GM18951 (cell line): ENCODE results near the gene PIP5K1C.

Source experiments
- POLR2A ChIP-seq: IDR thresholded peaks from 4 replicates; pipeline ENCODE4 v1.6.1; 2011; ENCODE audit warnings: mild to moderate bottlenecking; ENCODE audit not compliant: insufficient read length, insufficient read depth; ENCODE audit errors: extremely low read depth
- in situ Hi-C: fragments of 300-500 bp; cut with MboI; formaldehyde crosslinking; loops from one replicate; pipeline ENCODE4 v1.12.0; 2022; ENCODE audit warnings: low sequenced_read_pairs, mixed read lengths, inconsistent platforms; ENCODE audit not compliant: unreplicated experiment

Gene PIP5K1C

DNA sequence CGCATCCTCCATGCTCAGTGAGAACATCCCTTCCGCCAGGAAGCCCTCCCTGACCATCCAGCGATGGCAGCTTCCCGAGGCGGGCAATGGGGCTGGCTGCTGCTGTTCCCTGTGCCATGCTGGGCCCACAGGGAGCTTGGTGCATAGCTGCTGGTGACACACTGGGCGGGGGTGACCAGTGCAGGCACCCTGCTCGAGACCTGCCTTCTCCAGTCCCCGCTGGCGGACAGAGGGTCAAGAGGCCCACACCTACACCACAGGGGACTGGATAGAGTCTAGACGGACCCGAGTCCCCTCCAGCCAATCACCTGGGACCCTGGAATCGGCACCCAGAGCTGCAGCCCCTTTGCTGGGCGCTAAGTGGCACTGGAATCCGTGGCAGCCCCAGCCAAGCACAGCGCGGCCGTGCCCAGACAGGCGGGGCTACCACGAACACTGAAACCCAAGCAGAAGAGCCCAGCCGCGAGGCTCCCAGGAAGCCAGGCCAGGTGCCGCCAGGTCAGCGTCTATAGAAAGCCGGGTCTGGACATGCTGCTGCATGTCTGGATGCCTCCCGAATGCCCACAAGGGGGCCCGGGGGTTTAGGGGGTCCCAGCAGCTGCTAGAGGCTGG, 84.6 kb downstream of the PIP5K1C start:
- in situ Hi-C loops = no loop called here
- TF ChIP-seq POLR2A = no peak

DNA sequence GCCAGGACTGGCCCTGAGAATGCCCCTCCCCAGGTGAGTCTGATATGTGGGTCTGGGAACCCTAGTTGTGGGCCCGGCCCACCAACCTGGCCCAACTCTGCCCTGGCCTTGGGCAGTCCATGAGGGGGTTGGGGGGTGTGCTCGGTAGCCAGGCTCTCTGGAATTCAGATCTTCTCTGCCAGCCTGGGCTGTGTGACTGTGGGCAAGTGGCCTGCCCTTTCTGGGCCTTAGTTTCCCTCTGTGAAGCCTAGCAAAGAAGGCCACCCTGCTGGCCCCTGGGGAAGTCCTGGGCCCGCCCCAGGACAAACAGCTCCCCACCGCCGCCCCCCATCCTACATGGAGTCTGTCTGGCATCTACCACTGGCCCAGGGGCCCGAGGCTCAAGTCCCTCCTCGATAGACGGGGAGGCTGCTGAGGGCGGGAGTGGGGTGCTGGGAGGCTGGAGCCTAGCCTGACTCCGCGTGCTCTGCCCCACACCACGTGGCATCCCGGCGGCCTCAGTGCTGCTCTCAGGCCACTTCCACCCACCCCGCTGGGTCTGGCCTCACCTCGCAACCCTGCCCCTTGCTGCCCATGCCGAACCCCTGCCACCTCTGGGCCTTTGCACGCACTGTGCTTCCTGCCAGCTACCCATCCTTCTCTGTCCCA, 85.3 kb downstream of the PIP5K1C start:
- no peak for TF ChIP-seq POLR2A
- in situ Hi-C loops = no loop called here

DNA sequence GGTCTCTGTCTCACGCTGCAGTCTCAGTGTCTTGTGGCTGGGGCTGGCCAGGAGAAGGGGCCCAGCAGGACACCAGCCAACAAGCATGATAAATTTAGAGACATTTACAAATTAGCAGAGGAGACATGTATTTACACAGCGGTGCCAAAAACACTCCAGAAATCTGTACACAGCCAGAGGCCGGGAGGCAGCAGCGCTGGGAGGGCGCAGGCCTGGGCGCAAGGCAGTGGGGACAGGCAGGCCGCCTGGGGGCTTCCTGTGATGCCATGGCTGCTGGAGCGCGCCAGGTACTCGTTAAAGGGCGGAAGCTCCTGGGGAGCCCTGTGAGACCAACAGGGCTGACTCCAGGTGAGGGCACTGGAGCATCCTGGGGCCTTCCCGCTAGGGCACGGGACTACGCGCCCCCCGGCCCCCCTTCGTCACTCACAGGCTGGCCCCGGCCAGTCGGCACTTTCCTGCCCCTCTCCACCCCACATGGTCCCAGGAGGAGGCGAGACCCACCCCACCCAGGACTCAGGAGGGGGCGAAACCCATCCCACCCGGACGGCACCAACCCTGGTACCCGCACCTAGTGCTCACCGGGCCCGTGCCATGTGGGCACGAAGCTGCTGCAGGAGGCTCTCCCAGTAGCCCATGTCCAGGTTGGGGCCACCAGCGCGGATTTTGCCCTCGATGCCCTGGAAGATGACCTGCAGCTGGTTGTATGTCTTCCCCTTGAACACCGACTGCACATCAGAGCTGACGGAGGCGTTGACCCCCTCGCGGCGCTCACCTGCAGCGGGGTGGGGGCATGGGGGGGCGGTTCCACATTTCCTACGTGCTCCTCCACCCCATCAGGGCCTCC, 86.2 kb downstream of the PIP5K1C start:
- in situ Hi-C loops = no loop called here
- no peak for TF ChIP-seq POLR2A

DNA sequence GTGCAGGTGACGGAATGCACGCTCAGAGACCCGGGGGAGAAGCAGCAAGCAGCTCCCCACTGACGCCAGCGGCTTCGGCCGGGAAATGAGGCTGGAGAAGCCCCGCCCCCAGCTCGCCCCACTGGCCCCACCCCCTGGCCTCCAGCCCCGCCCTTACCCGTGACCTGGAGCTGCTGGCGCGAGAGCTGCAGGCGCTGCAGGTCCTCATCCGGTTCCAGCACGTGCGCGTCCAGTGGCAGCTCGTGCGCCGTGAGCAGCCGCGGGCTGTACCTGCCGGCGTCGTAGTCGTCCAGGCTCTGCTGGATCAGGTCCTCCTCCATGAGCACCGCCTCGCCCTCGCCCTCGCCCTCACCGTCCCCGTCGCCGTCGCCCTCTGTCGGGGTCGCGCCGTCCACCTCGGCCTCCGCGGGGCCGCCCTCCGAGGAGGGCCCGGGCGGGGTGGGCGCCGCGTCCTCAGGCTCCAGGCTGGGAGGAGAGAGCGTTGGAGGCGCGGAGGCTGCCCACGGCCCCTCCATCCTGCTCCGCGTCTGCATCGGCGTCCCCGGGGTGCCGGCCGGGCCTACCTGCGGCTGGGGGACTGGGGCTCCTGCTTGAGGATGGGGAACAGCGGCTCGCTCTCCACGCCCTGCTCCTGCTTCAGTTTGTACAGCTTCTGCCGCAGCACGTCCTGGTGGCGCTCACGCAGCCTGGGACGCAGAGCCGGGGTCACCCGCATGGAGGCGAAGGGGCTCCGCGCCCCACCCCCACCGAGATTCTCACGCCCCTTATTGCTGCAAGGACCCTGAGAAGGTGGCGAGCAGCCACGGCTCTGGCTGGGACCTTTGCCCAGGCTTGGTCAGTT, 87.1 kb downstream of the PIP5K1C start:
- in situ Hi-C loops = no loop called here
- TF ChIP-seq POLR2A = no peak

DNA sequence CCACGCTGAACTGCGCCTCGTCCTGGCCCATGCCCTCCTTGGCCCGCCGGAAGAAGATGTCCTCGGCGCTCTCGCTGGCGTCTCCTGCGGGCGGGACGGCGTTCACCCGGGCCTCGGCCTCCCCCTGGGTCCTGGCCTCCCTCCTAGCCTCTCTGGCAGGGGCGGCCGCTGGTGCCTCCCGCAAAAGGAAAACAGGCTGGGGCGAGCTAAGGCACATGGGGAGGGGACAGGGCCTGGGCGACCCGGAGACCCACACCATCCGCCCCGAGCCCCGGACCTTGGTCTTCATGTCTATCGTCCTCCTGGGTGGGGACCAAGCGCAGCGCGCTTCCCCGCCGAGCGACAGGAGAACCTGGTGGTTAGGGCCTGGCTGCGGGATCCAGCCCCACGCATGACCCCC, 87.9 kb downstream of the PIP5K1C start:
- no peak for TF ChIP-seq POLR2A
- in situ Hi-C loops = no loop called here

DNA sequence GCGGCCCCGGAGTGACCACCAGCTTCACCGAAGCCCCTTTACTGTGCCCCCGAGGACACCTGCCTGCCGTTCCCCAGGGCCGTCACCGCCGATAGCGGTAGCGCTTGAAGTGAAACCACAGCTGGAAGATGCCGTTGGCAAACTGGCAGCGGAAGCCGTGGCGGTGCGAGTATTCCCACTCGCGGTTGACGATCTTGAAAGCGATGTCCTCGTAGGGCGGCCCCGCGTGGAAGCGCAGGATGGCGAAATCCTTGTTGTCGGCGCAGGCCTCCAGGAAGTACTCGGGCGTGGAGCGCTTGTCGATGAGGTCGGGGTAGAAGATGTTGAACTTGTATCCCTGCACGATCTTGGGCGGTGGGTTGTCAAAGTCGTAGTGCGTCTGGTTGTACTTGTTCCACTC, 88.4 kb downstream of the PIP5K1C start:
- TF ChIP-seq POLR2A = no peak
- in situ Hi-C loops = no loop called here

DNA sequence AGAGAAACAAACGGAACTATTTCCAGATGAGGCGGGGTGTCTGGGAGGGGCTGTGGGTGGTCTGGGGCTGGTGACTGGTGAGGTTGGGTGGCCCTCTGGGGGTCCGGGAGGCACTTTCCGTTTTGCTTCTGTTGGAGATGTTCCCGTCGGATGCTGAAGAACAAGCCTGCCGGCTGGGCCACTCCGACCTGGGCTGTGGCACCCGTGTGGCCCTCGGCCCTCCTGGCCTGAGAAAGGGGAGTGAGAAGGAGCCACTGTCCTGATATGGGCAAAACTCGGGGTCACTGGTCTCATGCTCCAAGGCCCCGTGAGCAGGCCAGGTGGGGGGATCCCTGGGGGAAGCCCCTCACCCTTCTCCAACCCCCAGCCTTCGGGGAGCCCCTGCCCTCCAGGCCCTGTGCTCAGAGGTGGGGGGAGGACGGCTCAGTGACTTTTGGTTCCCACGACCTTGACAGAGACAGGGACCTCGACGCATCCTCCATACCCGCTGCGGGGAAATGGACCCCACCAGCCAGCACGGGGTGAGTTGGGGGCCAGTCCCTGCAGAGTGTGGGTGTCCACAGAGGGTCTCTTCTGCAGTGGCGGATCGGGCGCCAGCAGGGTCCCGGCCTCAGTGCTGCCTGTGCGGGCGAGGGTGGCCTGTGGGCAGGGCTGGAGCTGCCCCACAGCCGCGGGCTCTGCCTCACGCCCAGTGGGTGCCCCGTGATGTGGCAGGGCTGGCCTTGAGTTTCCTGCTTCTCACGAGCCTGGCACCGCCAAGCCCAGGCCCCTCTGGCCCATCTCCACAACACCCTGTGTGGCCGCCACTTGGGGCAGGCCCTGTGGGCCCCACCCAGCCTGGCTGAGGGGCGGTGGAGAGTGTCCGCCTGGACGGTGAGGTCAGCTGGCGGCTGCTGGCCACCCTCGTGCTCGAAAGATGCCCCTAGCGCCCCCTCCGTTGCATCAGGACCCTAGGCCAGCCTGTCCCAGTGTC, 89.2 kb downstream of the PIP5K1C start:
- TF ChIP-seq POLR2A = no peak
- in situ Hi-C loops = no loop called here

DNA sequence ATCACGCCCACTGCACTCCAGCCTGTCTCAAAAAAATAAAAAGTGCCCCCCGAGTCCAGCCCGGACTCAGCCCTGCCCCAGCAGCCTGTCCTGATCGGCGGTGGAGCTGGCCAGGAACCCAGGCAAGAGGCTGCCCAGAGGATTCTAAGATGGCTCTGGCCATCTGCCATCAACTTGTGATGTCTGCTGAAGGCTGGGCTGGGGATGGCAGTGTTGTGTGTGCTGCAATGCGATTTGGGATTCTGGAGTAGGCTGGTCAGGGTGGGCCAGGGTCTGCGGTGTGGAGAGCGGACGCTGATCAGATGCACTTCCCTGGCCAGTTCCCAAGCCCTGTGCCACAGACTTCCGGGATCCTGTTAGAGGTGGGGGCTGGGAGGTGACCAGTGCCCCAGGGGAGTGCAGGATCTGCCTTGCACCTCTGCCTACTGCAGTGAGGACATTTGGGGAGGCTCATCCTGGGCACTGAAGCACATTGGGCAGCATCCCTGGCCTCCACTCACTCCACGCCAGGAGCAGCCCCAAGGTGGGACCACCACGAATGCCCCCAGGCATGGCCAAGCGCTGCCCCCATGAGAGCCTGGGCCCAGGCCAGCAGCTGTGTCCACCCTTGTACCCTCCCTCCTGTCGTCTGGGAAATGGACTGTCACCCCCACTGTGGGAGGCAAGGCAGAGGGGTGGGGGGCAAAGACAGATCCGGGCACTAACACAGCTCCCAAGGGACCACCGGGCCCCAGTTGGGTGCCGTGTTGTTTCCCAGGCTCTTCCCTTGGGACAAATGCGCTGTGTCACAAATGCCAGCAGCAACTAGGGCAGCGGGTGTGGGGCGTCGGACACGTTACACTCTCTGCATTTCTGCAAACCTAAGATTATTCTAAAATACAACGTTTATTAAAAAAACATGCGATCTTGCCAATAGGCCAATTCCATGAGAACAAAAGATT, 90.2 kb downstream of the PIP5K1C start:
- in situ Hi-C loops = no loop called here
- no peak for TF ChIP-seq POLR2A

DNA sequence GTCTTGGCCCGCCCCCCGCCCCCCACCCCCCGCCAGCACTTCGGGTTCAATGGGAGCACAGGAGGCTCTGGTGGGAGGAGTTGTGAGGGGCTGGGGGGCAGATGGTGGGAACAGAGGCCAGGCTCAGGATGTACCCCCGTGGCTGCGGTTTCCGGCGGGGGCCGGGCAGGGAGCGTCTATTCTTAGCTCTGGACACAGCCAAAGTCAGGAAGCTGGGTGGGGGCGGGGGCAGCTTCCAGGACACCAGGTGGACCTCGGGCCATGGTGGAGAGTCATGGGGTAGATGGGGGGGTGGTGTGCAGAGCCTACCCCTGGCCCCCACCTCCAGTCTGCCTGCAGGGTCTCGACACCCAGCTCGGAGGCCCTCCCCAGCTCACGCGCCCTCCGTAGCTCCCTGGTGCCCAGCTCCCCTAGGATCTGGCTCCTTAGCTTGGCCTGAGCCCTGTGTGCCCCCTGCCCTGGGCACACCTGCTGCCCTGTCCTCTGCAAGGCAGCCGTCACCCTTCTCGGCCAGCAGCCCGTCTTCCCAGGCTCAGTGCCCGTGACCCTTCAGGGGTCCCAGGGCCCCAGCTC, 91.4 kb downstream of the PIP5K1C start:
- no peak for TF ChIP-seq POLR2A
- in situ Hi-C loops = no loop called here

DNA sequence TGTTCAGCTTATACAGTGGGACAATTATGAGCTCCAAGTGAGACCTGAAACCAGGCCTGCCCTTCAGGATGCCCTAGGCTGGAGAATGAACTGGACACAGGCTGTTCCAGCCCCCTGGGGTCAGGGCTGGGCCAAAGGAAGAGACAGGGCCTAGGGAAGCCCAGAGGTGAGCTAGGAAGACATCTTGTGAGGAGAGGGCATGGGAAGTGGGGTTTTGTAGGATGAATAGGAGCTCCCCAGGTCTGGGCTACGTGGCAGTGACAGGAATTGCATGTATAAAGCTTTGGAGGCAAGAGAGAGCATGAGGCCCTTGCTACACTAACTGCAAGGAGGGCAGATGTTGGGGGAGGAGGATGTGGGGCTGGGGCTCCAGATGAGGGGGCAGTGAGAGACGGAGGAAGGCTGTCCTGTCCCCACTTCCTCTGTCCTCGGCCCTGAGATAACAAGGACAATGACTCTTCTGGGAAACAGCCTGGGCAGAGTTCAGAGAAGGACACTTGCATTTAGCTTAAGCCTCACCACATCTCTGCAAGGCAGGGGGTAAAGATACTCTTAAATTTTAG, 92.1 kb downstream of the PIP5K1C start:
- no peak for TF ChIP-seq POLR2A
- in situ Hi-C loops = no loop called here
